Adrenal gland (tissue), 5 donors: ENCODE data around the gene RANBP9.

Experiments
- POLR2A ChIP-seq, 2 donors: fragments of 450-650 bp; IDR thresholded peaks; one replicate each; pipeline ENCODE4 v1.6.1; 2017; ENCODE audit warnings: antibody characterized with exemption in 2 of 2, mild to moderate bottlenecking in 2 of 2, moderate library complexity in 1 of 2
- TF ChIP-seq, protein P1 (sequence below), 6 experiments: fragments of 450-650 bp in 4 of 6; fragments of 200-600 bp in 2 of 6; sonication (generic) in 1 of 6; IDR thresholded peaks; 1 replicate in 5 of 6; 2 replicates in 1 of 6; pipeline versions ENCODE4 v1.5.1 to v1.8.0; 2016 to 2021; ENCODE audit warnings: antibody characterized with exemption in 6 of 6, mild to moderate bottlenecking in 2 of 6, moderate library complexity in 1 of 6
- donor health status: DM: no; HTN: no; CAD: no.

DNA sequence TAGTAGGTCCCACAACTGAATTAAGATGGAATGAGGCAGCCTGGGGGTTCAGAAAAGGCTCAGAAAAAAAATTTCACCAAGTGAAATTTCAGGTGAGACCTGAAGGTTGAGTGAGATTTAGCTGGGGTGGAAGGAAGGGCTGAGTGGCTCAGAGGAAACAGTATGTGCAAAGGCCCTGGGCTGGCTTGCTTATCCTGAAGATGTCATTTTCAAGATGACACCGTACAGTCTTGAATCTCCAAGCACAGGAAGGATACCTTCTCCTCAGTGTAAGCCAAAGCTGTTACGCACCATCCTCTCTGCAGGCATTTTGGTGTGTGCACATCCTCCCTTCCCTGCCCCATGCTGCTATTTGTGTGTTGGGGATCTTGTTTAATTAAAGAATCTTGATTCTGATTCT, 43.0 kb upstream of the RANBP9 start:
- TF ChIP-seq, protein P1, sequence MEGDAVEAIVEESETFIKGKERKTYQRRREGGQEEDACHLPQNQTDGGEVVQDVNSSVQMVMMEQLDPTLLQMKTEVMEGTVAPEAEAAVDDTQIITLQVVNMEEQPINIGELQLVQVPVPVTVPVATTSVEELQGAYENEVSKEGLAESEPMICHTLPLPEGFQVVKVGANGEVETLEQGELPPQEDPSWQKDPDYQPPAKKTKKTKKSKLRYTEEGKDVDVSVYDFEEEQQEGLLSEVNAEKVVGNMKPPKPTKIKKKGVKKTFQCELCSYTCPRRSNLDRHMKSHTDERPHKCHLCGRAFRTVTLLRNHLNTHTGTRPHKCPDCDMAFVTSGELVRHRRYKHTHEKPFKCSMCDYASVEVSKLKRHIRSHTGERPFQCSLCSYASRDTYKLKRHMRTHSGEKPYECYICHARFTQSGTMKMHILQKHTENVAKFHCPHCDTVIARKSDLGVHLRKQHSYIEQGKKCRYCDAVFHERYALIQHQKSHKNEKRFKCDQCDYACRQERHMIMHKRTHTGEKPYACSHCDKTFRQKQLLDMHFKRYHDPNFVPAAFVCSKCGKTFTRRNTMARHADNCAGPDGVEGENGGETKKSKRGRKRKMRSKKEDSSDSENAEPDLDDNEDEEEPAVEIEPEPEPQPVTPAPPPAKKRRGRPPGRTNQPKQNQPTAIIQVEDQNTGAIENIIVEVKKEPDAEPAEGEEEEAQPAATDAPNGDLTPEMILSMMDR (IDR thresholded peaks at IDR 0.05) = no peak
- no peak for TF ChIP-seq POLR2A (IDR thresholded peaks at IDR 0.05)
